HG02763 (cell line): ENCODE measurements around the gene OR6S1.
"Not testable (repeated sequence)": the region's sequence is repeated elsewhere in the genome, so short reads cannot be mapped to it uniquely, and the experiment has no call there.

ENCODE experiments used
- ATAC-seq: cut with Tn5 transposase; IDR thresholded peaks from one replicate; pipeline ENCODE4 v1.9.1; 2021; ENCODE audit warnings: mild to moderate bottlenecking, moderate library complexity; ENCODE audit not compliant: unreplicated experiment

Gene OR6S1

GRCh38 chr14:20631880-20632389 is 9.6 kb downstream of the OR6S1 start:
- no peak for ATAC-seq

- no peak for ATAC-seq
Measured at GRCh38 chr14:20631023-20631879, 10.2 kb downstream of the OR6S1 start.

GRCh38 chr14:20630340-20631022 is 11.0 kb downstream of the OR6S1 start:
- no peak for ATAC-seq

GRCh38 chr14:20628063-20628854 is 13.2 kb downstream of the OR6S1 start:
- no peak for ATAC-seq

GRCh38 chr14:20627346-20628027 is 14.0 kb downstream of the OR6S1 start:
- ATAC-seq: no peak

GRCh38 chr14:20626274-20626673 is 15.2 kb downstream of the OR6S1 start:
- no peak for ATAC-seq

- no peak for ATAC-seq
Measured at GRCh38 chr14:20624495-20625070, 16.9 kb downstream of the OR6S1 start.

GRCh38 chr14:20623798-20624197 is 17.7 kb downstream of the OR6S1 start:
- ATAC-seq: no peak

GRCh38 chr14:20622816-20623291 is 18.6 kb downstream of the OR6S1 start:
- no peak for ATAC-seq

- ATAC-seq: no peak
Measured at GRCh38 chr14:20620798-20621478, 20.6 kb downstream of the OR6S1 start.

GRCh38 chr14:20619688-20620087 is 21.8 kb downstream of the OR6S1 start:
- ATAC-seq: not testable (repeated sequence)

GRCh38 chr14:20618271-20618749 is 23.2 kb downstream of the OR6S1 start:
- no peak for ATAC-seq

- ATAC-seq: peak; percentile 26
Measured at GRCh38 chr14:20617138-20618003, 24.1 kb downstream of the OR6S1 start.

- ATAC-seq: no peak
Measured at GRCh38 chr14:20615996-20616395, 25.5 kb downstream of the OR6S1 start.

GRCh38 chr14:20614038-20614840 is 27.3 kb downstream of the OR6S1 start:
- peak; percentile 2 for ATAC-seq

GRCh38 chr14:20613094-20614037 is 28.1 kb downstream of the OR6S1 start:
- ATAC-seq: peak; percentile 59
